GM10248 (cell line): ENCODE measurements around the gene LDLRAD3.

Experiments used
- CTCF ChIA-PET: fragments of 300-600 bp; sonication (Branson Sonifier 250); formaldehyde crosslinking; extraction: SDS; loops from one replicate; lab custom pipeline; 2021; ENCODE audit warnings: antibody characterized with exemption; lab: Yijun Ruan, JAX
- POLR2A ChIA-PET: fragments of 350-650 bp; sonication (Branson Sonifier 250); formaldehyde crosslinking; extraction: SDS; loops from one replicate; lab custom pipeline; 2020; ENCODE audit warnings: antibody characterized with exemption; lab: Yijun Ruan, JAX
- DNase-seq: peaks from one replicate; pipeline ENCODE4 v3.0.0; 2012; ENCODE audit errors: extremely low spot score
- TF ChIP-seq, protein P1 (sequence below): IDR thresholded peaks from 2 replicates; pipeline ENCODE4 v1.5.1; 2012; ENCODE audit warnings: mild to moderate bottlenecking, low read depth; ENCODE audit errors: extremely low read depth, missing control alignments, control extremely low read depth

LDLRAD3 gene

DNA sequence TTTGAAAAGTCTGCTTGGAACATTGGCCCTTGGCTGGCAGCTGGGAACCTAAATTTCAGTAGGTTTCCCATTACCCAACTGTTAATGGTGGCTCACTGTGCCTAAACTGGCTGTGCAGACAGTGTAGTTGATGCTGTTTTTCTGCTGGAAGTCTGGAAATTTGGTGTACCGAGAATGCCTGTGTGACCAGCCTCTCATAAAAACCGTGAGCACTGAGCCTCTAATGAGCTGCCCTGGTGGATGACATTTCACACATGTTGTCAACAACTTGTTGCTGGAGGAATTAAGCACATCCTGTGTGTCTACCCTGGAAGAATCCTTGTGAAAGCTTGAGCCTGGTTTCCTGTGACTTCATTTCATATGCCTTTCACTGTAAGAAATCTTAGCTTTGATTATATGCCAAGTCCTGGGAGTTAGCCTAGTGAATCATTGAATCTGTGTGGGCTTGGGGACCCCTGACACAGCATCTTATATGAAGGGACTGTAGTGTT lies 131.1 kb downstream of the LDLRAD3 start:
- POLR2A ChIA-PET = no interaction called here
- DNase-seq = no peak
- TF ChIP-seq, protein P1, sequence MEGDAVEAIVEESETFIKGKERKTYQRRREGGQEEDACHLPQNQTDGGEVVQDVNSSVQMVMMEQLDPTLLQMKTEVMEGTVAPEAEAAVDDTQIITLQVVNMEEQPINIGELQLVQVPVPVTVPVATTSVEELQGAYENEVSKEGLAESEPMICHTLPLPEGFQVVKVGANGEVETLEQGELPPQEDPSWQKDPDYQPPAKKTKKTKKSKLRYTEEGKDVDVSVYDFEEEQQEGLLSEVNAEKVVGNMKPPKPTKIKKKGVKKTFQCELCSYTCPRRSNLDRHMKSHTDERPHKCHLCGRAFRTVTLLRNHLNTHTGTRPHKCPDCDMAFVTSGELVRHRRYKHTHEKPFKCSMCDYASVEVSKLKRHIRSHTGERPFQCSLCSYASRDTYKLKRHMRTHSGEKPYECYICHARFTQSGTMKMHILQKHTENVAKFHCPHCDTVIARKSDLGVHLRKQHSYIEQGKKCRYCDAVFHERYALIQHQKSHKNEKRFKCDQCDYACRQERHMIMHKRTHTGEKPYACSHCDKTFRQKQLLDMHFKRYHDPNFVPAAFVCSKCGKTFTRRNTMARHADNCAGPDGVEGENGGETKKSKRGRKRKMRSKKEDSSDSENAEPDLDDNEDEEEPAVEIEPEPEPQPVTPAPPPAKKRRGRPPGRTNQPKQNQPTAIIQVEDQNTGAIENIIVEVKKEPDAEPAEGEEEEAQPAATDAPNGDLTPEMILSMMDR = no peak
- CTCF ChIA-PET = no interaction called here

DNA sequence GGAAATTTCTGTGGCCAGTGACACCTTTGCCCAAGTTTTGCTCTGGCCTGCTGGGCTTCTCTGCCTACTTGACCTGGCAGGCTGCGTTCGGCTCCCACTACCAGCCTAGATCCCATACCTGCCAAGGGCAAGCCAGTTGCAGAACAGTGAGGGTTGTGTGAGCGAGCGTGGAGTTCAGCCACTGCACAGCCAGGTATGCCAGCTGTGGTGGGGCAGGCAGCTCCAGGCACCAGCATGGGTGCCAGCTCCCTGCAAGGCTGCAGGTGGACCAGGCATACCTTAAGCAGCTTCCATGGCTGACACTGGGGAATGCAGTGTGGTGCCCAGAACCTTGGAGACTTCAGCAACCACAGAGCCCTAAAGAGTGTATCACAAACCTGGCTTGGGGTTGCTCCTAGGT lies 133.5 kb downstream of the LDLRAD3 start:
- ChIA-PET CTCF (interaction anchor here (1.1 kb wide), 1 partner anchor 8 kb away, joined by 5 read pairs; no protein-coding TSS in a partner anchor), POLR2A (no interaction called here)
- TF ChIP-seq, protein P1 = no peak
- DNase-seq = no peak

DNA sequence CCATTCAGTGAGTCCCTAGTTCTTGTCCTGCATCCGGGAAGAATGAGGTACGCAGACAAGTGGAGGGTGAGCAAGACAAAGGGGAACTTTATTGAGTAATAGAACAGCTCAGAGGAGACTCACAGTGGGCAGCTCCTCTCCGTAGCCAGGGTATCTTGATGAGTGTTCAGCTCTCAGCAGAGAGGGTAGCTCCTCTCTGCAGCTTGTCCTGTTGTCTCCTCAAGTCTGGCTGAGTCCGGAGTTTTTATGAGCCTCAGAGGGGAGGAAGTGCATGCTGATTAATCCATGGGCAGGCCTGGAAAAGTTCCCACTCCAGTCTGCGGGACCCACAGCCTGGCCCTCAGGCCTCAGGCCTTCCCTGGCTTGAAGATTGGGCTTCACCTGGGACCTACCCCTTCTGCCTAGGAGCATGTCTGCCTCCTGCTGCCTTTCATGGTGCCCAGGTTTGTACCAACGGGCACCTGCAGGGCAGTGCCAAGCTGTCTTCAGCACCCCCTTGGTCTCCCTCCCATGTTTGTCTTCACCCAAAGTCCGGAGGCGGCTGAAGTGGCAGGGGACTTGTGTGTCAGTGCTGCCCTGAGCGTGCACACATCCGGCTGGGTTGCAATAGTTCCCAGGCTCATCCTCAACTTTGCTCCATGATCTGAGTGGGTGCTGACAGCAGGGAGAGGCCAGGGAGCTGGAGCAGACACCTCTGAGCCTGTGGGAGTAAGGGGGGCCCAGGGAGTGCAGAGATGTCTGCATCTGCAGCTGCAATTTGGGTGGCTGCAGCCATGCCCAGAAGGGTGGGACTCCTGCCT lies 134.2 kb downstream of the LDLRAD3 start:
- TF ChIP-seq, protein P1 = no peak
- no peak for DNase-seq
- CTCF ChIA-PET = interaction anchor here (1.1 kb wide), 1 partner anchor 9 kb away, joined by 5 read pairs; no protein-coding TSS in a partner anchor
- POLR2A ChIA-PET = no interaction called here

DNA sequence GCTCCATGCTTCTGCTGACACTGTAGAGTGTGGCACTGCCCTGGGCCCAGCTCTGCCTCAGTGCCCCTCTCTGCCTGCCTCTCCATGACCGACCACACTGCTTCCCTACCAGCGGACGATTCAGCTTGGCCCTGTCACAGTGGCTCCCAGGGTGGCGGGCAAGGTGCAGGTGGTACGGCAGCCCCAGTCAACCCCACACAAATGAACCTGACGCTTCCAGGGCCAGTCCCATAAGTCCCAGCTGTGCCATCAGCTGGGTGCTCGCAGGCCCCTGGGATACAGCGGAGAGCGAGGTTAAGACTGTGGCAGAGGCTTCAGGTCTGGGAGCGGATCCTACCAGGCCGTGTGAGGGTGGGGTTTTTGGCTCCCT lies 134.8 kb downstream of the LDLRAD3 start:
- TF ChIP-seq, protein P1 = no peak
- POLR2A ChIA-PET = no interaction called here
- no peak for DNase-seq
- CTCF ChIA-PET = no interaction called here

DNA sequence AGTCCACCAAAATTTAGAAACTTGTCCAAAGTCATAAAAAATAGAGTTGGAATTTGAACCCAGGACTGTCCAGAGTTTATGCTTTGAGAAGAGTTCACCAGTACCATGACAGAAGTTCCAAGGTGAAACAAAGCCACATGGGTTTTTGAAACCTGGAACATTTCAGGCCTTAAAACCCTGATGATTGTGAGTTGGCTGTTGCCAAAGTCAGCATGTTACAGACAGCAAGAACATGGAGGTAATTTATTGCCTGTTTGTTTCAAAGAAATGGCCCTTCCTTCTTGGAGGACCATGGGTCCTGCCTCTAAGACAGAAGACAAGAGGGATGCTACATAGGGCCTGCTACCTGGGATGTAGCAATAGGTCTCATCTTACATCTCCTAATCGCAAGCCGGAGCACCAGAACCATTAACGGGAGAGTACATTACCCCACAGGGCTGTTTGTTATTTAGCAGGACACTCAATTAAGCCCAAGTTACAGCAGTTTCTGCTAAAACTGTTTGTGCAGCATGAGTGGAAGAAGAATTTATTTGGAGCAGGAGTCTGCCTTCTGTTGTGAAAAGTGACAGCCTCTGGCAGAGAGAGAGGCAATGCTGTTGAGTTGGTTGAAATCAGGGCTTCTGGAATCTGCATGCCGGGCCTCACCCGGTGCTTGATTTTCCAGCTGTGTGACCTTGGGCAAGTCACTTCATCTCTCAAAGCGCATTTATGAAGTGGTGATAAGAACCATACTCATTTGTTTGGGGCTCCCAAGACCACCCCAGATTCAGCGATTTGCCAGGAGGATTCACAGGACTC lies 136.2 kb downstream of the LDLRAD3 start:
- POLR2A ChIA-PET = no interaction called here
- TF ChIP-seq, protein P1 = no peak
- CTCF ChIA-PET = no interaction called here
- DNase-seq = no peak

DNA sequence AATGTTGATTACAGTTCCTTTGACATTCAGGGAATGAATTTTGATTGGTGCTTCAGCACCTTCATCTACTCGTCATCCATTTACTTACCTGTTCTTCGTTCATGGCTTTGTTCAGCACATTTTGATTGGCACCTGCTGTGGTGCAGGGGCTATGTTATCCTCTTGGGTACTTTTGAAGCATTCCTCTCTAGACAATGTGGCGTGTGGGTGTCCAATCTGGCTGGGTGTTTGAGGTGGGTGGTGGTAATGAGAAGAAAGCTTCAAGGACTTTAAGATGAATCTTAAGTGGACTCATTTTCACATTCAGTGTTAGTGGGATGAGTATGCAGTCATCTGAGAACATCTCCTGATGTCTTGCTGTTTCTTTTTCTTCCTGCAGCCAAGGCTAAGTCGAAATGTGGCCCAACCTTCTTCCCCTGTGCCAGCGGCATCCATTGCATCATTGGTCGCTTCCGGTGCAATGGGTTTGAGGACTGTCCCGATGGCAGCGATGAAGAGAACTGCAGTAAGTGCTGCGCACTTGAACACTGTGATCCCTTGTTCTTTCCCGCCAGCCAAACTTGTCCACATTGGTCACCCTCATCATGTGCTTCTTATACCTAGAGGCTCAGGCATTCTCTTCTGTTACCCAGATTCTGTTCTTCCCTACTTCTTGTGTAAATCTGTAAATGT lies 137.5 kb downstream of the LDLRAD3 start:
- ChIA-PET POLR2A (no interaction called here), CTCF (interaction anchor here (0.9 to 1.3 kb wide), 2 partner anchors 51 to 75 kb away, joined by 3 to 4 read pairs; no protein-coding TSS in a partner anchor)
- TF ChIP-seq, protein P1 = no peak
- DNase-seq = no peak
